NCI-H2227 (cell line): Measurements from ENCODE around the gene NIPAL4.
"Not testable (repeated sequence)": the region's sequence is repeated elsewhere in the genome, so short reads cannot be mapped to it uniquely, and the experiment has no call there.

Experiments used
- DNase-seq: peaks from one replicate; lab custom pipeline; 2025; ENCODE audit not compliant: unreplicated experiment; lab: John Stamatoyannopoulos, UW

Gene NIPAL4

DNA sequence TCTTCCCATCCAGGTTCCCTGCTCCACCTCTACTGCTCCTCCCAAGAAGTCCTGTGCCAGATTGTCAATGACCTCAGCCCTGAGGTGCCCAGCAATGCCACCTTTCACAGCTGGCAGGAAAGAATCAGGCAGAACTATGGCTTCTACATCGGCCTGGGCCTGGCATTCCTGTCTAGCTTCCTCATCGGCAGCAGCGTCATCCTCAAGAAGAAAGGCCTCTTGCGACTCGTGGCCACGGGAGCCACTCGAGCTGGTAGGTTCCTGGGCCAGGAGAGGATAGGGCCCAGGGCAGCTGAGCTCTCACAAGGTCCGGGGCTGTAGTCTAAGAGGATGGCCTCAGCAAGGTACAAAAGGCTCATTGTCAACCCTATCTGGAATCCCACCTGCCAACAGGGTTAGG, 3.1 kb downstream of the NIPAL4 start:
- no peak for DNase-seq

DNA sequence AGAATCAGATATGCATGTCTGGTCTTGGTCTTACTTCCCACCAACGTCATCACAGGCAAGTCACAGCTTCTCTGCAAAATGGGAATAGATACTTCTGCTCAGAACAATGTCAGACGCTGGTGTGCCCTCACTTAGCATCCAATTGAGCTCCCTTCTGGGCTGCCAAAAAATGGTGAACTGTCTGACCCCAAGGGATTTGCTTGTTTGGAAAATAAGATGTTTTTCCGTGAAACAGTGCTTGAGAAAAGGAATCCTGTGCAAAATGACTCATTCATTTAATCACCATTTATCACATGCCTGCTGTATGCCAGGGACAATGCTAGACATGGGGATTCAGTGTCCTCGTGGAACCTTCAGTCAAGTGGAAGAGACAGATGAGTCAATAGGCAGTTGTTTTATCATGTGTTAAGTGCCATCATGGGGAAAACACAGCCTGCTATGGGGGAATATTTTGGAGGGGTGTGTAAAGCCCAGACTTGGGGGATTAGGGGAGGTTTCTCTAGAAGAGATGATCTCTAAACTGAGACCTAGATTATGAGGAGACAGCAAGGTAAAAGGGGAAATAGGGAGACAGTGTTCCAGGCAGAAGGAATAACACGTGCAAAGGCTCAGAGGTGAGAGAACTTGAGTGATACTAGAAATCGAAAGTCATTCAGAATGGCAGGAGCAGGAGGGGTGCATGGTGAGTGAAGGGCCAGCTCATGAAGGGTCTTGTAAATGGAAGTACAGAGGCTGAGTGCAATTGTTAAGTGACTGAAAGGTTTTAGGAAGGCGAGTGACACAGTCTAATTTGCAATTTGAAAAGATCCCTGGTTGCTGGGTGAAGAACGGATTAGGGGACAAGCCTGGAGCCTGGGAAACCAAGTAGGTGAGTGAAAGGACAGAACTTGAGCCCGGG, 3.9 kb downstream of the NIPAL4 start:
- DNase-seq = no peak

GRCh38 chr5:157464519-157465171, 4.6 kb downstream of the NIPAL4 start:
- DNase-seq = no peak

DNA sequence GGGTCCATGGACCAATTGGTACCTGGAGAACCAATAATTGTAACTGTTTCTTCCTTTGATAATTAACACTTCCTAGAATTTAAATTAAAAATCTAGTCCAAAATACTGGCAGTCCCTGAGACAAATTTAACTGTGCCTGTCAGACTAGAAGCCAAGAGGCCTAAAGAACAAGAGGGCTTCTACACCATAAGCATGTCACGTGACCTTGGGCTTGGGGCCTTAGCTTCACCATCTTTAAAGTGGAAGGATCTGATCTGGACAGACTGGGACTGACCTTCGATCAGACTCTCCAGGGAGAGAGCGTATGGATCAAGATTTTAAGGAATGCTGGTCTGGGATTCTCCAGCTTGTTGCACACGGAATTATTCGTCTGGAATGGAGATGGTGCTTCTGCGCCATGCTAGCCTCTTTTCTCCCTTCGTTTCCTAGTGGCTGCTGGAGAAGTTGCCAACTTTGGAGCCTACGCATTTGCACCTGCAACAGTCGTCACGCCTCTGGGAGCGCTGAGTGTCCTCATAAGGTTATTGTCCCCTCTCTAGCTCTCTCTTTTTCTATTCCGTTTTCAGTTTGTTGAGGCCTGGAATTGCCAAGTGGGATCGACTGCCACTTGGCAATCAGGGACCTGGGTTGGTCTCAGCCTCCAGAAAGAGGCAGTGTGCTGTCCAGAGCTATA, 8.4 kb downstream of the NIPAL4 start:
- DNase-seq = no peak

DNA sequence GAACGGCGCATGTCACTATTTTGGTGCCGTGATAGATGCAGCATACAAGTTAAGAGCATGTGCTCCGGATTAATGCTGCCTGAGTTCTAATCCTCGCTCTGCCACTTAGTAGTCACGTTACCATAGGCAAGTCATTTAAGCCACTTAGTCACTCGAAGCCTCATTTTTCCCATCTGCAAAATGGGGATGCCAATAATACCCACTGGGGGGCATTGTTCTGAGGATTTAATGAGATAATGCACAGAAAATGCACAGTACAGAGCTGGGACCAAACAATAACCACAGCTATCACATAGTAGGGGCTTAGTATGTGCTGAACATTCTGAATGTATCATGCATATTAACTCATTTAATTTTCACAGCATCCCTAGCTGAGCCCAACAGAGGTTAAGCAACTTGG, 9.1 kb downstream of the NIPAL4 start:
- DNase-seq = no peak

DNA sequence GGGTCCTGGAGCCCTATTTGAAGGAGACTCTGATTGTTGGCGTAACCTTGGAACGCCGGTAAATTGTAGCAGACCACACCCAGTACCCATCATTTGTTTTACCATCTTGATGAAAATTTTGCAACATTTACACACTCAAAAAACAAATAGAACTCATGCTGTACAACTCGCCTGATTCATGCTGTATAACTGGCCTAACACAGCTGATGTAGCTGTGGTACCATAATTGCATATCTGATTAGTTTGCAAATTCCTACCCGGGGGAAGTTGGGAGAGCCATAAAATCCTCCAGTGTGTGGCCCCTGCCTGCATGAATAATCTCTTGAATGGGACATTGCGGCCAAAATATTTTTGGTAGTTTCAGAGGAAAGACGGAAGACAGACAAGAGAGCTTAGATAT, 9.7 kb downstream of the NIPAL4 start:
- no peak for DNase-seq

GRCh38 chr5:157470631-157471030, 10.6 kb downstream of the NIPAL4 start:
- DNase-seq = no peak

DNA sequence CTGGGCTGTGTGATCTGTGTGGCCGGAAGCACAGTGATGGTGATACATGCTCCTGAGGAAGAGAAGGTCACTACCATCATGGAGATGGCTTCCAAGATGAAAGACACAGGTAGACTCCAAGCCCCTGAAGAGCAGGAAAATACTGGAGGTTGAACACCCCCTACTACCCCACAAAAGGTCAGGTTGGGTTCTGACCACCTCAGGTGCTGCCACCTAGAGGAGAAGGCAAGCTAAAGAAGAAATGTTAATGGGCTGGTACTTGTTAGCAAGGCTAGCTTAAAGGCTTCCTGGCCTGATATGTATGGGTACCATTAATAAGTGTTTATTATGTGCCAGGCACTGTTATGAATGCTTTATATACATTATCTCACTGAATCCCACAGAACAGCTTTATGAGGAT, 11.7 kb downstream of the NIPAL4 start:
- DNase-seq = no peak

- no peak for DNase-seq
These were observed 13.6 kb downstream of the NIPAL4 start for GRCh38 chr5:157473383-157474320.

GRCh38 chr5:157475432-157475831, 15.4 kb downstream of the NIPAL4 start:
- no peak for DNase-seq

GRCh38 chr5:157476702-157477408, 16.8 kb downstream of the NIPAL4 start:
- peak; percentile 78 for DNase-seq

DNA sequence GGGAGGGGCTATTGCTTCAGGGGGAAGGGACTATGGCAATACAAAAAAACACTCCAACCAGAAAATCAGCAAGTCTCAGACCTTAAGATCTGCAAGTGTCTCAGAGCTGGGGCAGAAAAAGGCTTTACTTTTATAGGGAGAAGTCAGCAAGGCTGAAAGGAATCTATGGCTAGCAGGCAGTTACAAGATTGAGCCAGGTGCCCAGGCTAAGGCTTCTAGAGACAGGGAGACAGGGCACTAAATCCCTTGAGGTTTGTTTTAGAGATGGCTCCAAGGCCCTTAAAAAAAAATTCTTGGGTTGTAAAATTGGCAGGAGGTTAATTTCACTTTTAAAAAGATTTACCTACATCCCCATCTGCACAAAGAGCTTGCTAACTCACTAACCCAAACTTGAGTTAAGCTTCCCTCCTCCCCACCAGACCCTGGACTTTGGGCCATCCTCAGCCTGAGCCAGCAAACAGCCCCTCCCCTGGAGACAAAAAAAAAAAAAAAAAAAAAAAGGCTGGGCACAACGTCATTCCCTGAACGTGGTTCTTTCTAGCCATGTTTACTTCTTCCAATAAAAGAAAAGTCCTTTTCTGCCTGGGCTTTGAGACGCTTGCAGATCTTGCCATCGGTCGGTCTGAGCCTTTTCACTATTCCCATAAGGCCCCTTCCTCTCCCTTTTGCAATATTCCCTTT, 17.9 kb downstream of the NIPAL4 start:
- DNase-seq = no peak

DNA sequence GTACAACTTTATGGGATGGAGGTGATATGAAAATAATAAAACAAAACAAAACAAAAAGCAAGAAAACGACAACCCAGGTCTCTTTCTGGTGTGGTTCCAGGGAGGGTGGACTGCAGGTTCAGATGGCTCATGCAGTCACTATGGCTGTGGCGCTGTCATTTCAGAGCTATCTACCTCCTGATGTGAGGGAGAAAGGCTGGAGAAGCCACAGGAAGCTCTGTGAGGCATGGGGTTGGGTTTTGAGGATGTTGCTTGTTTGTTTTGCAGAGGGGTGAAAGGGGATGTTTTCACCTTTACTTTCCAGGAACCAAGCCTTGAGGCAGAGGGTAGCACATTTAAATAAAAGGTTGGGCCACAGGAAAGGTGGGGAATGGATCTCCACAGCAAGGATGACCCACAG, 18.7 kb downstream of the NIPAL4 start:
- no peak for DNase-seq

DNA sequence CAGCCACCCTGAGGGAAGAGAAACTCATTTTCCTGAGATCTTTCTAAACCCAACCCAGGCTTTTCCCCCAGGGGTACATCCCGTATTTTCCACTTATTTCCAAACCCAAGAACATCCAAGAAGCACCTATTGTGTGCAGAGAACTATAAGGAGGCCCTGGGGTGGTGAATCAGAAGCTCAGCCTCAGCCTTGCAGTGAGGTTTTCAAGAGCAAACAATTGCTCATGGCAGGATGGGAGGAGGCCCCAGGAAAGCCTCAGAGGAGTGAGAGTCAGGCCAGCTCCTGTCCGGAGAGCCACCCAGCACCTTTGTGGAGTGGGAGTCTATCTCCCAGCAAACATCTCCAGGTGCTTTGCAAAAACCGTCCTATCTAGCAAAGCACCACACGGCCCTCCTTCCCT, 19.2 kb downstream of the NIPAL4 start:
- no peak for DNase-seq

DNA sequence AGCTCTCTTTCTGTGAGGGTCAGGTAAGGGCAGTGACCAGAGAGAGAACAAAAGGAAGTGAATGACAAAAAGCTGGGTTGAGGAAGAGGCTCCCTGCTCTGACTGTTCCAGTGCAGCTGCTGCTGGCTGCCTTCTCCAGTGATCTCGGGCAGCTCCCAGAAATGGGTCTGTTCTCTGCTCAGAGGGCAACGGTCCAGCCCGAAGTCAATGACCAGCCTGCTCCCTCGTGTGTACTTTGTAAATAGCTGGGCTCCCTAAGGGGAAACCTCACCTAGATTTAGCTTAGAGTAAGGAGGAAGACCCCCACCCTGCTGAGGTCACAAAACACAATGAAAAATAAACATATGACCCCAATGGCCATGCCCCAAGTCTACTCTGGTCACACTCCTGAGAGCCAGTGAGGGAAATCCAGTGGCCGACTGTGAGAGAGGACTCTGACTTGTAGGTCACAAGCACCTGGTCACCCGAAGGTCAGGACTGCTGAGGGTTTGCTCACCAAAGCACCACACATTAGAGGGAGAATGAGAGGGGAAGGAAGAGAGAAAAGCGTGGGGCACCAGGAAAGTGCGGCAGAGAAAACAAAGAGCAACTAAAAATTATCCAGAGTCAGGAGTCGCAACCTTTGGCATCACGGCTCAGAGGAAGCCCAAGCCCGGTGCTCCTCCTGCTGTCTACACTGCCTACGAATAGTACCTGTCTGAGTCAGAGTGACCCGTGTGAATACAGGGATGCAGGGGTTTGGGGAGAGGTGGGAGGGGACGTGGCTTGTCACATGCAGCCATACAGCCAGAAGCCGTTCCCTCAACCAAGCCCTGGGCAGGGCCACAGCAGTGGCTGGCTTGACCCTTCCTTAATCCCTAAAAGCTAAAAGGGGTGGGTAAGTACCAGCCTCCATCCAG, 19.8 kb downstream of the NIPAL4 start:
- no peak for DNase-seq

DNA sequence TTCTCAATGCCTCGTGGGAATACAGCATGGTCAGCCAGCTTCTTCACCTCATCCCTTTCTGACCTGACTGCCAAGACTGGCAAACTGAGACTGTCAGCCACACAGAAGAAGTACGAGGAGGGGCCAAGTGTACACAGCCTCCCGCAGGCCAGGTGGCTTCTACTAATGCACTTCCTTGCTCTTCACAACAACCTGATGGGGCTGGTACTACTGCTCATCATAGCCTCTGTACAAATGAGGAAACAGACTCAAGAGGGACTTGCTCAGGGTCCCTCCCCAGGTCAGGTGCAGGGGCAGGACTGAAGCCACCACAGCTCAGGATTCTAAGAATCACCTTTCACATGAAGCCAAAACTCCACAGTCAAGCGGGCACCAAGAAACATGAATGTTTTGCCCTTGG, 21.3 kb downstream of the NIPAL4 start:
- no peak for DNase-seq

DNA sequence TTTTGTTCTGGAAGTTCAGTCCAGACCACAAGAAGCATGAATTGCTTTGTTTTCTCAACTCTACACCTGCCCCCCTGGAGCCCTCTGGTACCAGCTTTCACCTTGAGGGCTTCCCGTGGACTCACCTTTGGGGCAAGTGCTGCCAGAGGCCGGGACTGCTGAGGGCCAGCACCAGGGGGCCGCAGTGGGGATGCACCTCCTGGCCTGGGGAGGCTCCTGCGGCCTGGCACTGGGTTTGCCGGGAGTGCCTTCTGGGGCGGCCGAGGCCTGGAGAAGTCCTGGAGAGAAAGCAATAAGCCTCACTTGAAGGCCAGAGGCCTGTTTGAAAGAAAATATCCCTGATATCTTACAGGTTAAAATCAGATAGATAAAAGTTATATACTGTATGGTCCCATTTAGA, 21.7 kb downstream of the NIPAL4 start:
- no peak for DNase-seq

DNA sequence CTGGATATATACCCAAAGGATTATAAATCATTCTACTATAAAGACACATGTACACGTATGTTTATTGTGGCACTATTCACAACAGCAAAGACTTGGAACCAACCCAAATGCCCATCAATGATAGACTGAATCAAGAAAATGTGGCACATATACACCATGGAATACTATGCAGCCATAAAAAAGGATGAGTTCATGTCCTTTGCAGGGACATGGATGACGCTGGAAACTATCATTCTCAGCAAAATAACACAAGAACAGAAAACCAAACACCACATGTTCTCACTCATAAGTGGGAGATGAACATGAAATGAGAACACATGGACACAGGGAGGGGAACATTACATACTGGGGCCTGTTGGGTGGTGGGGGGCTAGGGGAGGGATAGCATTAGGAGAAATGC, 22.7 kb downstream of the NIPAL4 start:
- DNase-seq = not testable (repeated sequence)

GRCh38 chr5:157484768-157485167, 24.8 kb downstream of the NIPAL4 start:
- DNase-seq = no peak
